H1 (cell line): Measurements from ENCODE around the gene ESPNL.

ENCODE experiments used
- CEBPB ChIP-seq: IDR thresholded peaks from 2 replicates; pipeline ENCODE4 v1.6.1; 2012; ENCODE audit warnings: low read depth, low read length
- CTCF ChIP-seq, 3 experiments: IDR thresholded peaks; 1 replicate in 2 of 3; 2 replicates in 1 of 3; pipeline versions ENCODE4 v1.5.1 to v1.6.1; 2011; ENCODE audit warnings: low read length in 3 of 3, mild to moderate bottlenecking in 3 of 3, inconsistent platforms in 2 of 3, low read depth in 1 of 3, moderate library complexity in 1 of 3; ENCODE audit not compliant: insufficient read depth in 1 of 3; ENCODE audit errors: control extremely low read depth in 1 of 3
- EZH2 ChIP-seq: fragments of 200-600 bp; sonication (generic); IDR thresholded peaks from 2 replicates; pipeline ENCODE4 v1.7.1; 2012; ENCODE audit warnings: low read depth, mild to moderate bottlenecking, moderate library complexity, low read length, inconsistent platforms; ENCODE audit not compliant: severe bottlenecking
- HDAC2 ChIP-seq, 2 experiments: fragments of 300-600 bp in 1 of 2; sonication (generic) in 1 of 2; IDR thresholded peaks; 2 replicates each; pipeline ENCODE4 v1.6.1; 2011 to 2012; ENCODE audit warnings: low read depth in 2 of 2, low read length in 2 of 2, mild to moderate bottlenecking in 2 of 2, moderate library complexity in 2 of 2, borderline replicate concordance in 1 of 2, inconsistent platforms in 1 of 2
- POU5F1 ChIP-seq: IDR thresholded peaks from 2 replicates; pipeline ENCODE4 v1.6.1; 2011; ENCODE audit warnings: low read depth, mild to moderate bottlenecking, low read length, moderate library complexity
- RFX5 ChIP-seq: IDR thresholded peaks from 2 replicates; pipeline ENCODE4 v1.6.1; 2011; ENCODE audit warnings: low read depth, low read length, improper control_type of control experiment, borderline replicate concordance
- SIRT6 ChIP-seq: IDR thresholded peaks from one replicate; pipeline ENCODE4 v1.7.1; 2012; ENCODE audit warnings: low read length, inconsistent platforms
- SRF ChIP-seq: IDR thresholded peaks from 2 replicates; pipeline ENCODE4 v1.6.1; 2011; ENCODE audit warnings: mild to moderate bottlenecking, low read depth, low read length, moderate library complexity
- TAF1 ChIP-seq: IDR thresholded peaks from 2 replicates; pipeline ENCODE4 v1.6.1; 2011; ENCODE audit warnings: mild to moderate bottlenecking, low read depth, low read length
- TCF12 ChIP-seq: IDR thresholded peaks from 2 replicates; pipeline ENCODE4 v1.6.1; 2011; ENCODE audit warnings: low read depth, mild to moderate bottlenecking, low read length
- TF ChIP-seq, protein P1 (sequence below): IDR thresholded peaks from 2 replicates; pipeline ENCODE4 v1.6.1; 2012; ENCODE audit warnings: inconsistent platforms

DNA sequence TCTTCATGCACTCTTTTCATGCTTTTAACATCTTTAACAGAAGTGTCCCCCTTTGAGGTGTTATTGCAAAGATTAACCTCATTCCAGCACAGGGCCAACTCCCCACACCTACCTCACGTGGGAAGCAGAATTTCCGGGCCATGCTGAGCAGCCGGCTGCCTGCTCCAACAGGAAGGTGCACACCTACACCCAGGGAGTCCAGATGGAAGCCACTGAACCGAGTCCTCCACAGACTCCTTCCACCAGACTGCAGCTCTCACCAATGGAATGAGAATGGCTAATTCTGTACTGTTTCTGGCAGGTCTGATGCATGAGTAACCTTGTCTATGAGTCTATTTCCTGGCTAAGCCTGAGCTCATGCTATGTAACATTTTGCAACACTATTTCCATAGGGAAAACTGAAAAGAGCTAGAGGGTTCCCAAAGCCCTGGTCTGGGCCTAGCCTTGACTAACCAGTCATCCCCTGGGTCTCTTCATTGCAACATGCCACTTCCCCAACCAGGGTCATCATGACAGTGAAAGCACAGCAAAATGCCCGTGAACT is 69.6 kb downstream of the ESPNL start:
- TF ChIP-seq RFX5: no peak
- TF ChIP-seq POU5F1: no peak
- TF ChIP-seq EZH2: no peak
- no peak for TF ChIP-seq SIRT6
- TF ChIP-seq HDAC2 (IDR thresholded peaks at IDR 0.05; ENCODE audit: borderline replicate concordance in 1 of 2, low read depth in 2 of 2, low read length in 2 of 2): no peak
- no peak for TF ChIP-seq TAF1
- TF ChIP-seq TCF12: no peak
- no peak for TF ChIP-seq SRF
- TF ChIP-seq CTCF (IDR thresholded peaks at IDR 0.05; ENCODE audit: control extremely low read depth in 1 of 3, insufficient read depth in 1 of 3, low read depth in 1 of 3, low read length in 3 of 3): no peak
- TF ChIP-seq, protein P1, sequence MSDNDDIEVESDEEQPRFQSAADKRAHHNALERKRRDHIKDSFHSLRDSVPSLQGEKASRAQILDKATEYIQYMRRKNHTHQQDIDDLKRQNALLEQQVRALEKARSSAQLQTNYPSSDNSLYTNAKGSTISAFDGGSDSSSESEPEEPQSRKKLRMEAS: no peak
- TF ChIP-seq CEBPB: no peak
